GM19324 (cell line): ENCODE measurements around the gene ITGB1BP1.

Source experiments
- ATAC-seq: cut with Tn5 transposase; IDR thresholded peaks from one replicate; pipeline ENCODE4 v1.9.1; 2021; ENCODE audit warnings: mild to moderate bottlenecking, moderate library complexity; ENCODE audit not compliant: unreplicated experiment, low FRiP score

ITGB1BP1 gene

GRCh38 chr2:9428965-9429577, 5.7 kb upstream of the ITGB1BP1 start:
- no peak for ATAC-seq

- no peak for ATAC-seq
Measured at GRCh38 chr2:9424447-9425164, 1.3 kb upstream of the ITGB1BP1 start.

GRCh38 chr2:9423922-9424272, 569 bp upstream of the ITGB1BP1 start:
- ATAC-seq, result peak; percentile 3

GRCh38 chr2:9422321-9423099, 818 bp downstream of the ITGB1BP1 start:
- peak; percentile 38 for ATAC-seq

GRCh38 chr2:9420495-9420894, 2.8 kb downstream of the ITGB1BP1 start:
- no peak for ATAC-seq

- no peak for ATAC-seq
Measured at GRCh38 chr2:9419541-9419940, 3.8 kb downstream of the ITGB1BP1 start.

- ATAC-seq, result no peak
Measured at GRCh38 chr2:9418746-9419145, 4.6 kb downstream of the ITGB1BP1 start.

GRCh38 chr2:9417725-9418124, 5.6 kb downstream of the ITGB1BP1 start:
- no peak for ATAC-seq

- ATAC-seq, result no peak
Measured at GRCh38 chr2:9416962-9417316, 6.4 kb downstream of the ITGB1BP1 start.

- ATAC-seq, result no peak
Measured at GRCh38 chr2:9416267-9416961, 6.9 kb downstream of the ITGB1BP1 start.

GRCh38 chr2:9415516-9416169, 7.7 kb downstream of the ITGB1BP1 start:
- no peak for ATAC-seq

GRCh38 chr2:9412781-9413180, 10.5 kb downstream of the ITGB1BP1 start:
- no peak for ATAC-seq

- no peak for ATAC-seq
Measured at GRCh38 chr2:9410108-9410507, 13.2 kb downstream of the ITGB1BP1 start.

- no peak for ATAC-seq
Measured at GRCh38 chr2:9408641-9409151, 14.6 kb downstream of the ITGB1BP1 start.

- no peak for ATAC-seq
Measured at GRCh38 chr2:9407363-9407811, 15.9 kb downstream of the ITGB1BP1 start.

GRCh38 chr2:9406529-9407362, 16.6 kb downstream of the ITGB1BP1 start:
- no peak for ATAC-seq

GRCh38 chr2:9405636-9406035, 17.7 kb downstream of the ITGB1BP1 start:
- ATAC-seq, result no peak

GRCh38 chr2:9404451-9404850, 18.9 kb downstream of the ITGB1BP1 start:
- ATAC-seq, result no peak

GRCh38 chr2:9403924-9404323, 19.4 kb downstream of the ITGB1BP1 start:
- no peak for ATAC-seq
